ENCODE results near the gene PRKCH.
"Not testable (repeated sequence)": the region's sequence is repeated elsewhere in the genome, so short reads cannot be mapped to it uniquely, and the experiment has no call there.

GRCh38 chr14:61308701-61309100, 12.7 kb upstream of the PRKCH start:
- TF ChIP-seq NBN (IDR thresholded peaks at IDR 0.05); POLR2AphosphoS5 (IDR thresholded peaks at IDR 0.05; ENCODE audit: low read length); SPI1 (IDR thresholded peaks at IDR 0.05; ENCODE audit: borderline replicate concordance, insufficient read depth, low read depth, low read length); JUND (IDR thresholded peaks at IDR 0.05; ENCODE audit: low read depth, low read length); CREB1 (IDR thresholded peaks at IDR 0.05; ENCODE audit: low read depth); CTCF (IDR thresholded peaks at IDR 0.05 in 2 of 3, conservative IDR thresholded peaks at IDR 0.05 in 1 of 3; ENCODE audit: control insufficient read depth in 2 of 3, extremely low read depth in 1 of 3, insufficient read depth in 1 of 3, low read depth in 3 of 3, low read length in 3 of 3); CEBPB (IDR thresholded peaks at IDR 0.05; ENCODE audit: borderline replicate concordance in 1 of 2, low read depth in 2 of 2, low read length in 2 of 2); HCFC1 (IDR thresholded peaks at IDR 0.05; ENCODE audit: low read length); USF2 (IDR thresholded peaks at IDR 0.05; ENCODE audit: borderline replicate concordance, low read depth, low read length); HDAC2 (IDR thresholded peaks at IDR 0.05); HDGF (IDR thresholded peaks at IDR 0.05); ZNF274 (IDR thresholded peaks at IDR 0.05; ENCODE audit: insufficient read depth, insufficient read length); PAX8 (IDR thresholded peaks at IDR 0.05): not testable (repeated sequence)

All from GM12878 (cell line).